ENCODE data around the gene HEPHL1. TPM values are rescaled to one million over a fixed set of nuclear protein-coding genes. Genes with fewer than 3 reads are reported as not detected.

Gene HEPHL1
- total and polyA plus RNA-seq, 2 experiments from 2014 or later, result 0.07 to 0.21 TPM

DNA sequence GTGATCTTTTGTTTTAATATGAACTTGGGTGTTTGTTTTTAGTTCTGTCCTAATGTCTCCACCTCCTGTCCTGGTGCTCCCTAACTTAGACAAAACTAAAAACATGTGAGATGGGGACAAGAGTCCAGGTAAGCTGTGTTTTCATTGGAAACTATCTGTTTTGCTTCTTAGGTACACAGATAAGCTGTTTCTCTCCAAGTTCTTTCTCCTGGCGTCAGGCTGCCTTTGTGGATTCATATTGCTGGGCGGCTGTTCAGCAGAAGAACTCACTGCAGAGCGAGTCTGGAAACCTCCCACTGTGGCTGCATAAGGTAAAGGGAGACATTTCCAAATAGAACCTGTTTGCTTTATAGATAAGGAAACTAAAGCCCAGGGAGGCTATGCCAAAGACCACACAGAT lies 132.2 kb downstream of the HEPHL1 start (continued):
- TF ChIP-seq STAT1 (IDR thresholded peaks at IDR 0.05; ENCODE audit: unreplicated experiment) (no peak), EZH2 (IDR thresholded peaks at IDR 0.05; ENCODE audit: low read depth, unreplicated experiment) (no peak)

DNA sequence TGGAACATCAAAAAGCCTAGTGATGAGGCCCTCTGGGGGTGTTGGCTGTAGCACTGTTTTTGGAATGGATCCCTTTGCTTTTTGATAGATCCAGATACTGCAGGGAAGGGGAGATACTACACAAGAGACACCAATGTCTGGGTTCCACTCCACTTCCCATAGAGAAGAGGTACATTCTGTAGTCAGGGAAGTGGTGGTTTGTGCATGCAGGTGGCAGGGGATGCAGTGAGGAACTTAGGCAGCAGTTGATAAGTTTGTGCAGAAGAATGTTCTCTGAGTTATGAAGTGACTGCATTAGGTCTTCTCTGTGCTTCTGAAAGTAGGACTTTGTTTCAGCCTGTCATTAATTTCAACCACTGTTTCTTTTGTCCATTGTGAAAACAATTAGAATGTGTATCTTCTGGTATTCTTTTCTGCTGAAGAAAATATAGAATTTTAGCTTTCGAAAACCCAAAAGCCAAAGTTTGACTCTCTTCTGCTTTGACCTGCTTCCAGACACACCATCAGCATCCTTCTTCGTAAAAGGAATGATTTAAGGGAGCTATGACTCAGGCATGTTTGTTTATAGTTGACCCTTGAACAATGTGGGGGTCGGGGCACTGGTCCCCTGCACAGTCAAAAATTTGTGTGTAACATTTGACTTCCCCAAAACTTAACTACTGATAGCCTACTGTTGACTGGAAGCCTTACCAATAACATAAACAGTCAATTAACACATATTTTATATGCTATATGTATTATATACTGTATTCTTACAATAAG lies 133.1 kb downstream of the HEPHL1 start:
- H2AFZ ChIP-seq, result no peak overlapping the region
- H3K4me1 Mint-ChIP-seq, result peaks cover 38% of the 10 kb centered on the region
- H3K27ac Mint-ChIP-seq, result no peak overlapping the region
- ATAC-seq (no peak), DNase-seq (ENCODE audit: low spot score) (no peak)
- peaks cover 56% of the 10 kb centered on the region for H4K20me1 ChIP-seq (replicated peaks; ENCODE audit: insufficient read depth)
- no peak overlapping the region for H3K4me3 Mint-ChIP-seq
- peaks cover 36% of the 10 kb centered on the region for H3K4me1 ChIP-seq (ENCODE audit: insufficient read depth)
- no peak overlapping the region for H3K4me3 ChIP-seq
- no peak overlapping the region for H3K27ac ChIP-seq (ENCODE audit: low read depth)
- H3K9me3 Mint-ChIP-seq, result peaks cover 13% of the 10 kb centered on the region
- peaks cover 16% of the 10 kb centered on the region for H3K36me3 ChIP-seq (ENCODE audit: insufficient read depth)
- H3K9me2 ChIP-seq (ENCODE audit: insufficient read depth), result no peaks in the 10 kb centered on the region
- no peak overlapping the region for H3K4me2 ChIP-seq
- H3F3A ChIP-seq (replicated peaks; ENCODE audit: low read depth), result no peaks in the 10 kb centered on the region
- peaks cover 2% of the 10 kb centered on the region for H3K27me3 Mint-ChIP-seq (ENCODE audit: insufficient read depth, low read depth, poor library complexity)
- H3K36me3 Mint-ChIP-seq (ENCODE audit: low read depth), result peaks cover 51% of the 10 kb centered on the region
- H3K79me2 ChIP-seq (replicated peaks; ENCODE audit: insufficient read depth), result peaks cover 100% of the 10 kb centered on the region
- H3K27me3 ChIP-seq (ENCODE audit: insufficient read depth), result no peaks in the 10 kb centered on the region
- no peak for TF ChIP-seq POLR2AphosphoS5 (IDR thresholded peaks at IDR 0.05; ENCODE audit: low read depth)
- TF ChIP-seq, protein P1, sequence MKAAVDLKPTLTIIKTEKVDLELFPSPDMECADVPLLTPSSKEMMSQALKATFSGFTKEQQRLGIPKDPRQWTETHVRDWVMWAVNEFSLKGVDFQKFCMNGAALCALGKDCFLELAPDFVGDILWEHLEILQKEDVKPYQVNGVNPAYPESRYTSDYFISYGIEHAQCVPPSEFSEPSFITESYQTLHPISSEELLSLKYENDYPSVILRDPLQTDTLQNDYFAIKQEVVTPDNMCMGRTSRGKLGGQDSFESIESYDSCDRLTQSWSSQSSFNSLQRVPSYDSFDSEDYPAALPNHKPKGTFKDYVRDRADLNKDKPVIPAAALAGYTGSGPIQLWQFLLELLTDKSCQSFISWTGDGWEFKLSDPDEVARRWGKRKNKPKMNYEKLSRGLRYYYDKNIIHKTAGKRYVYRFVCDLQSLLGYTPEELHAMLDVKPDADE (IDR thresholded peaks at IDR 0.05), result no peak
- TF ChIP-seq STAT1 (IDR thresholded peaks at IDR 0.05; ENCODE audit: unreplicated experiment), result no peak
- no peak for TF ChIP-seq NANOG (IDR thresholded peaks at IDR 0.05; ENCODE audit: borderline replicate concordance)
- TF ChIP-seq ZNF114 (CRISPR knock-in tag; IDR thresholded peaks at IDR 0.05), result no peak
- TF ChIP-seq, protein P2, sequence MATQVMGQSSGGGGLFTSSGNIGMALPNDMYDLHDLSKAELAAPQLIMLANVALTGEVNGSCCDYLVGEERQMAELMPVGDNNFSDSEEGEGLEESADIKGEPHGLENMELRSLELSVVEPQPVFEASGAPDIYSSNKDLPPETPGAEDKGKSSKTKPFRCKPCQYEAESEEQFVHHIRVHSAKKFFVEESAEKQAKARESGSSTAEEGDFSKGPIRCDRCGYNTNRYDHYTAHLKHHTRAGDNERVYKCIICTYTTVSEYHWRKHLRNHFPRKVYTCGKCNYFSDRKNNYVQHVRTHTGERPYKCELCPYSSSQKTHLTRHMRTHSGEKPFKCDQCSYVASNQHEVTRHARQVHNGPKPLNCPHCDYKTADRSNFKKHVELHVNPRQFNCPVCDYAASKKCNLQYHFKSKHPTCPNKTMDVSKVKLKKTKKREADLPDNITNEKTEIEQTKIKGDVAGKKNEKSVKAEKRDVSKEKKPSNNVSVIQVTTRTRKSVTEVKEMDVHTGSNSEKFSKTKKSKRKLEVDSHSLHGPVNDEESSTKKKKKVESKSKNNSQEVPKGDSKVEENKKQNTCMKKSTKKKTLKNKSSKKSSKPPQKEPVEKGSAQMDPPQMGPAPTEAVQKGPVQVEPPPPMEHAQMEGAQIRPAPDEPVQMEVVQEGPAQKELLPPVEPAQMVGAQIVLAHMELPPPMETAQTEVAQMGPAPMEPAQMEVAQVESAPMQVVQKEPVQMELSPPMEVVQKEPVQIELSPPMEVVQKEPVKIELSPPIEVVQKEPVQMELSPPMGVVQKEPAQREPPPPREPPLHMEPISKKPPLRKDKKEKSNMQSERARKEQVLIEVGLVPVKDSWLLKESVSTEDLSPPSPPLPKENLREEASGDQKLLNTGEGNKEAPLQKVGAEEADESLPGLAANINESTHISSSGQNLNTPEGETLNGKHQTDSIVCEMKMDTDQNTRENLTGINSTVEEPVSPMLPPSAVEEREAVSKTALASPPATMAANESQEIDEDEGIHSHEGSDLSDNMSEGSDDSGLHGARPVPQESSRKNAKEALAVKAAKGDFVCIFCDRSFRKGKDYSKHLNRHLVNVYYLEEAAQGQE (IDR thresholded peaks at IDR 0.05; ENCODE audit: unreplicated experiment), result no peak
- TF ChIP-seq CREB1 (CRISPR knock-in tag; IDR thresholded peaks at IDR 0.05; ENCODE audit: low read depth), result no peak
- TF ChIP-seq EZH2 (IDR thresholded peaks at IDR 0.05; ENCODE audit: low read depth, unreplicated experiment), result no peak
- no peak for TF ChIP-seq JUNB (IDR thresholded peaks at IDR 0.05; ENCODE audit: unreplicated experiment)
- no peak for TF ChIP-seq EZH2phosphoT487 (IDR thresholded peaks at IDR 0.05; ENCODE audit: unreplicated experiment)
- TF ChIP-seq, protein P3, sequence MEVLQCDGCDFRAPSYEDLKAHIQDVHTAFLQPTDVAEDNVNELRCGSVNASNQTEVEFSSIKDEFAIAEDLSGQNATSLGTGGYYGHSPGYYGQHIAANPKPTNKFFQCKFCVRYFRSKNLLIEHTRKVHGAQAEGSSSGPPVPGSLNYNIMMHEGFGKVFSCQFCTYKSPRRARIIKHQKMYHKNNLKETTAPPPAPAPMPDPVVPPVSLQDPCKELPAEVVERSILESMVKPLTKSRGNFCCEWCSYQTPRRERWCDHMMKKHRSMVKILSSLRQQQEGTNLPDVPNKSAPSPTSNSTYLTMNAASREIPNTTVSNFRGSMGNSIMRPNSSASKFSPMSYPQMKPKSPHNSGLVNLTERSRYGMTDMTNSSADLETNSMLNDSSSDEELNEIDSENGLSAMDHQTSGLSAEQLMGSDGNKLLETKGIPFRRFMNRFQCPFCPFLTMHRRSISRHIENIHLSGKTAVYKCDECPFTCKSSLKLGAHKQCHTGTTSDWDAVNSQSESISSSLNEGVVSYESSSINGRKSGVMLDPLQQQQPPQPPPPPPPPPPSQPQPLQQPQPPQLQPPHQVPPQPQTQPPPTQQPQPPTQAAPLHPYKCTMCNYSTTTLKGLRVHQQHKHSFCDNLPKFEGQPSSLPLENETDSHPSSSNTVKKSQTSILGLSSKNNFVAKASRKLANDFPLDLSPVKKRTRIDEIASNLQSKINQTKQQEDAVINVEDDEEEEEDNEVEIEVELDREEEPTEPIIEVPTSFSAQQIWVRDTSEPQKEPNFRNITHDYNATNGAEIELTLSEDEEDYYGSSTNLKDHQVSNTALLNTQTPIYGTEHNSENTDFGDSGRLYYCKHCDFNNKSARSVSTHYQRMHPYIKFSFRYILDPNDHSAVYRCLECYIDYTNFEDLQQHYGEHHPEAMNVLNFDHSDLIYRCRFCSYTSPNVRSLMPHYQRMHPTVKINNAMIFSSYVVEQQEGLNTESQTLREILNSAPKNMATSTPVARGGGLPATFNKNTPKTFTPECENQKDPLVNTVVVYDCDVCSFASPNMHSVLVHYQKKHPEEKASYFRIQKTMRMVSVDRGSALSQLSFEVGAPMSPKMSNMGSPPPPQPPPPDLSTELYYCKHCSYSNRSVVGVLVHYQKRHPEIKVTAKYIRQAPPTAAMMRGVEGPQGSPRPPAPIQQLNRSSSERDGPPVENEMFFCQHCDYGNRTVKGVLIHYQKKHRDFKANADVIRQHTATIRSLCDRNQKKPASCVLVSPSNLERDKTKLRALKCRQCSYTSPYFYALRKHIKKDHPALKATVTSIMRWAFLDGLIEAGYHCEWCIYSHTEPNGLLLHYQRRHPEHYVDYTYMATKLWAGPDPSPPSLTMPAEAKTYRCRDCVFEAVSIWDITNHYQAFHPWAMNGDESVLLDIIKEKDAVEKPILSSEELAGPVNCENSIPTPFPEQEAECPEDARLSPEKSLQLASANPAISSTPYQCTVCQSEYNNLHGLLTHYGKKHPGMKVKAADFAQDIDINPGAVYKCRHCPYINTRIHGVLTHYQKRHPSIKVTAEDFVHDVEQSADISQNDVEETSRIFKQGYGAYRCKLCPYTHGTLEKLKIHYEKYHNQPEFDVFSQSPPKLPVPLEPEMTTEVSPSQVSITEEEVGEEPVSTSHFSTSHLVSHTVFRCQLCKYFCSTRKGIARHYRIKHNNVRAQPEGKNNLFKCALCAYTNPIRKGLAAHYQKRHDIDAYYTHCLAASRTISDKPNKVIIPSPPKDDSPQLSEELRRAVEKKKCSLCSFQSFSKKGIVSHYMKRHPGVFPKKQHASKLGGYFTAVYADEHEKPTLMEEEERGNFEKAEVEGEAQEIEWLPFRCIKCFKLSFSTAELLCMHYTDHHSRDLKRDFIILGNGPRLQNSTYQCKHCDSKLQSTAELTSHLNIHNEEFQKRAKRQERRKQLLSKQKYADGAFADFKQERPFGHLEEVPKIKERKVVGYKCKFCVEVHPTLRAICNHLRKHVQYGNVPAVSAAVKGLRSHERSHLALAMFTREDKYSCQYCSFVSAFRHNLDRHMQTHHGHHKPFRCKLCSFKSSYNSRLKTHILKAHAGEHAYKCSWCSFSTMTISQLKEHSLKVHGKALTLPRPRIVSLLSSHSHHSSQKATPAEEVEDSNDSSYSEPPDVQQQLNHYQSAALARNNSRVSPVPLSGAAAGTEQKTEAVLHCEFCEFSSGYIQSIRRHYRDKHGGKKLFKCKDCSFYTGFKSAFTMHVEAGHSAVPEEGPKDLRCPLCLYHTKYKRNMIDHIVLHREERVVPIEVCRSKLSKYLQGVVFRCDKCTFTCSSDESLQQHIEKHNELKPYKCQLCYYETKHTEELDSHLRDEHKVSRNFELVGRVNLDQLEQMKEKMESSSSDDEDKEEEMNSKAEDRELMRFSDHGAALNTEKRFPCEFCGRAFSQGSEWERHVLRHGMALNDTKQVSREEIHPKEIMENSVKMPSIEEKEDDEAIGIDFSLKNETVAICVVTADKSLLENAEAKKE (CRISPR knock-in tag; IDR thresholded peaks at IDR 0.05), result no peak
- TF ChIP-seq ZNF331 (CRISPR knock-in tag; IDR thresholded peaks at IDR 0.05; ENCODE audit: low read depth), result no peak
